IMR-90 (cell line): ENCODE results near the gene RPS3A. TPM values are rescaled to one million over a fixed set of nuclear protein-coding genes. Genes with fewer than 3 reads are reported as not detected.

Experiments used
- ATAC-seq: fragments of 200-7000 bp; cut with Tn5 transposase; 2 replicates; pipeline ENCODE4 v1.9.1; 2020; ENCODE audit warnings: low read depth, mild to moderate bottlenecking, moderate library complexity
- BruUV-seq: library from RNA; stranded (reverse); fragments of 400-500 nt; replicated peaks from 2 replicates; lab custom pipeline; 2021; lab: Mats Ljungman, UMichigan
- CTCF ChIA-PET: fragments of 300-600 bp; formaldehyde crosslinking; extraction: SDS; loops from one replicate; lab custom pipeline; 2021; ENCODE audit warnings: antibody characterized with exemption; lab: Yijun Ruan, JAX
- POLR2A ChIA-PET: fragments of 300-600 bp; sonication (Branson Sonifier 250); formaldehyde crosslinking; loops from one replicate; lab custom pipeline; 2022; ENCODE audit warnings: antibody characterized with exemption; ENCODE audit not compliant: unreplicated experiment; lab: Charles Lee
- DNase-seq: peaks from one replicate; pipeline ENCODE4 v3.0.0; 2013
- H2AFZ ChIP-seq: replicated peaks from 2 replicates; pipeline ENCODE3; 2013; ENCODE audit warnings: low read length, mild to moderate bottlenecking; ENCODE audit not compliant: poor library complexity
- H2AK5ac ChIP-seq: 2 replicates; pipeline ENCODE4 v1.6.1; 2013; ENCODE audit warnings: low read depth, low read length, inconsistent platforms
- H2AK9ac ChIP-seq: replicated peaks from 2 replicates; pipeline ENCODE3; 2013; ENCODE audit warnings: mild to moderate bottlenecking, low read depth, low read length, moderate library complexity; ENCODE audit not compliant: poor library complexity
- H2BK120ac ChIP-seq: 2 replicates; pipeline ENCODE4 v1.6.1; 2013; ENCODE audit warnings: low read depth, low read length, inconsistent platforms
- H2BK15ac ChIP-seq: 3 replicates; pipeline ENCODE4 v1.6.1; 2013; ENCODE audit warnings: low read depth, low read length, inconsistent platforms
- H2BK20ac ChIP-seq: 2 replicates; pipeline ENCODE4 v1.6.1; 2013; ENCODE audit warnings: low read depth, mild to moderate bottlenecking, inconsistent platforms, low read length, moderate library complexity
- H2BK5ac ChIP-seq: 2 replicates; pipeline ENCODE4 v1.6.1; 2013; ENCODE audit warnings: mild to moderate bottlenecking, low read depth, low read length, inconsistent platforms; ENCODE audit not compliant: poor library complexity, severe bottlenecking
- H3K14ac ChIP-seq: replicated peaks from 2 replicates; pipeline ENCODE4 v1.6.1; 2013; ENCODE audit warnings: low read depth, low read length, inconsistent platforms
- H3K18ac ChIP-seq: 2 replicates; pipeline ENCODE4 v1.6.1; 2013; ENCODE audit warnings: low read depth, low read length, control low read depth
- H3K23ac ChIP-seq: 2 replicates; pipeline ENCODE4 v1.6.1; 2013; ENCODE audit warnings: low read depth, low read length, inconsistent platforms
- H3K27ac ChIP-seq: 2 replicates; pipeline ENCODE4 v1.5.1; 2013; ENCODE audit warnings: mild to moderate bottlenecking, control low read depth, low read length; ENCODE audit not compliant: insufficient read depth
- H3K27me3 ChIP-seq: 2 replicates; pipeline ENCODE4 v1.6.1; 2013; ENCODE audit warnings: low read length; ENCODE audit not compliant: control insufficient read depth, insufficient read depth
- H3K36me3 ChIP-seq: 2 replicates; pipeline ENCODE4 v1.6.1; 2013; ENCODE audit warnings: low read length, mixed read lengths; ENCODE audit not compliant: control insufficient read depth, insufficient read depth
- H3K4ac ChIP-seq: 2 replicates; pipeline ENCODE4 v1.6.1; 2013; ENCODE audit warnings: low read depth, low read length, inconsistent platforms
- H3K4me1 ChIP-seq: 2 replicates; pipeline ENCODE4 v1.6.1; 2013; ENCODE audit warnings: low read length, mixed read lengths; ENCODE audit not compliant: control insufficient read depth, insufficient read depth
- H3K4me2 ChIP-seq: 2 replicates; pipeline ENCODE4 v1.6.1; 2013; ENCODE audit warnings: low read depth, mild to moderate bottlenecking, control low read depth, low read length, moderate library complexity
- H3K4me3 ChIP-seq: 2 replicates; pipeline ENCODE4 v1.5.1; 2013; ENCODE audit warnings: low read depth, mild to moderate bottlenecking, control low read depth, low read length, moderate library complexity; ENCODE audit not compliant: insufficient read depth
- H3K56ac ChIP-seq: 2 replicates; pipeline ENCODE4 v1.6.1; 2013; ENCODE audit warnings: low read length, inconsistent platforms; ENCODE audit not compliant: insufficient read depth; ENCODE audit errors: extremely low read depth
- H3K79me1 ChIP-seq, 2 experiments: 2 replicates each; pipeline ENCODE4 v1.6.1; 2013; ENCODE audit warnings: low read length in 2 of 2, inconsistent platforms in 1 of 2, low read depth in 1 of 2
- H3K9ac ChIP-seq: 2 replicates; pipeline ENCODE4 v1.6.1; 2013; ENCODE audit warnings: low read depth, low read length, control low read depth
- H3K9me1 ChIP-seq: 2 replicates; pipeline ENCODE4 v1.6.1; 2013; ENCODE audit warnings: low read length, inconsistent platforms; ENCODE audit not compliant: insufficient read depth
- H3K9me3 ChIP-seq: 2 replicates; pipeline ENCODE4 v1.6.1; 2013; ENCODE audit warnings: low read length; ENCODE audit not compliant: control insufficient read depth, insufficient read depth
- H4K20me1 ChIP-seq: 2 replicates; pipeline ENCODE4 v1.6.1; 2013; ENCODE audit warnings: low read length, inconsistent platforms; ENCODE audit not compliant: insufficient read depth
- H4K5ac ChIP-seq: 2 replicates; pipeline ENCODE4 v1.6.1; 2013; ENCODE audit warnings: mild to moderate bottlenecking, low read depth, low read length, control low read depth
- H4K8ac ChIP-seq, 2 experiments: 2 replicates each; pipeline ENCODE4 v1.6.1; 2013; ENCODE audit warnings: low read depth in 2 of 2, low read length in 2 of 2, control low read depth in 1 of 2, inconsistent platforms in 1 of 2
- H4K91ac ChIP-seq: 2 replicates; pipeline ENCODE4 v1.6.1; 2013; ENCODE audit warnings: low read depth, low read length, inconsistent platforms; ENCODE audit not compliant: insufficient read depth
- BHLHE40 ChIP-seq: fragments of 150-350 bp; IDR thresholded peaks from 2 replicates; pipeline ENCODE4 v1.6.1; 2016; ENCODE audit warnings: mild to moderate bottlenecking, low read depth, low read length
- CEBPB ChIP-seq: IDR thresholded peaks from 2 replicates; pipeline ENCODE4 v1.6.1; 2012; ENCODE audit warnings: low read depth, low read length, improper control_type of control experiment
- CHD1 ChIP-seq: IDR thresholded peaks from 2 replicates; pipeline ENCODE4 v1.6.1; 2012; ENCODE audit warnings: low read depth, low read length, improper control_type of control experiment
- FOS ChIP-seq: fragments of 150-350 bp; IDR thresholded peaks from 2 replicates; pipeline ENCODE4 v1.6.1; 2016; ENCODE audit warnings: low read depth, low read length
- MAFK ChIP-seq: IDR thresholded peaks from 2 replicates; pipeline ENCODE4 v1.6.1; 2012; ENCODE audit warnings: low read depth, low read length, improper control_type of control experiment
- MXI1 ChIP-seq: IDR thresholded peaks from 2 replicates; pipeline ENCODE4 v1.6.1; 2012; ENCODE audit warnings: low read depth, mild to moderate bottlenecking, low read length, moderate library complexity, borderline replicate concordance
- POLR2A ChIP-seq: IDR thresholded peaks from 2 replicates; pipeline ENCODE4 v1.6.1; 2012; ENCODE audit warnings: mild to moderate bottlenecking, low read depth, low read length
- RAD21 ChIP-seq: IDR thresholded peaks from 2 replicates; pipeline ENCODE4 v1.6.1; 2012; ENCODE audit warnings: low read length, improper control_type of control experiment
- RCOR1 ChIP-seq: IDR thresholded peaks from 2 replicates; pipeline ENCODE4 v1.6.1; 2012; ENCODE audit warnings: mild to moderate bottlenecking, low read length, improper control_type of control experiment; ENCODE audit not compliant: insufficient replicate concordance
- RFX5 ChIP-seq: IDR thresholded peaks from 2 replicates; pipeline ENCODE4 v1.8.0; 2012; ENCODE audit warnings: low read depth, mild to moderate bottlenecking, low read length, moderate library complexity
- SMC3 ChIP-seq: fragments of 150-350 bp; IDR thresholded peaks from 2 replicates; pipeline ENCODE4 v1.6.1; 2016; ENCODE audit warnings: low read depth, mild to moderate bottlenecking, antibody characterized with exemption, low read length, moderate library complexity
- WGBS, 2 experiments: methylation state at CpG; one replicate each; pipeline versions ENCODE4 v1.1.5 to v1.1.7; 2013; ENCODE audit warnings: missing lambda C conversion rate in 2 of 2; ENCODE audit not compliant: insufficient read length in 1 of 2; ENCODE audit errors: extremely low coverage in 2 of 2; 5-methylcytosine and 5-hydroxymethylcytosine counted together
- dilution Hi-C: fragments of 300-500 bp; cut with HindIII; formaldehyde crosslinking; loops from one replicate; pipeline ENCODE4 v1.14.3; 2018; ENCODE audit warnings: low sequenced_read_pairs; ENCODE audit not compliant: unreplicated experiment
- in situ Hi-C: fragments of 300-500 bp; cut with MboI; formaldehyde crosslinking; loops from 3 replicates; pipeline ENCODE4 v1.14.3; 2019; ENCODE audit warnings: low sequenced_read_pairs, inconsistent platforms, mixed read lengths
- intact Hi-C: fragments of 100-400 bp; cut with micrococcal nuclease; formaldehyde crosslinking; loops from 2 replicates; pipeline ENCODE4 v1.10.0; 2022
- polyA plus RNA-seq, 3 experiments: library from polyadenylated mRNA; depleted of rRNA; stranded (reverse); fragments of >200 nt; gene quantifications; 2 replicates each; pipeline ENCODE4 v1.2.3, GENCODE V29; 2012; ENCODE audit warnings: low replicate concordance in 1 of 3
- total RNA-seq: library from RNA; depleted of rRNA; stranded (reverse); fragments of >200 nt; gene quantifications from 2 replicates; pipeline ENCODE4 v1.2.3, GENCODE V29; 2012
- TF ChIP-seq, protein P1 (sequence below): fragments of 150-350 bp; IDR thresholded peaks from 2 replicates; pipeline ENCODE4 v1.6.1; 2017; ENCODE audit warnings: mild to moderate bottlenecking, antibody characterized with exemption, low read length, low read depth
- TF ChIP-seq, protein P2 (sequence below): fragments of 150-350 bp; IDR thresholded peaks from 2 replicates; pipeline ENCODE4 v1.6.1; 2016; ENCODE audit warnings: low read depth, mild to moderate bottlenecking, low read length, moderate library complexity, borderline replicate concordance
- TF ChIP-seq, protein P3 (sequence below): conservative IDR thresholded peaks from 2 replicates; pipeline ENCODE4 v1.5.1; 2012; ENCODE audit warnings: mild to moderate bottlenecking, low read depth, low read length, improper control_type of control experiment

RPS3A gene
- total and polyA plus RNA-seq, 2 of the 4 experiments (the other 2 are of a cell fraction) = 1,618 to 1,729 TPM

DNA sequence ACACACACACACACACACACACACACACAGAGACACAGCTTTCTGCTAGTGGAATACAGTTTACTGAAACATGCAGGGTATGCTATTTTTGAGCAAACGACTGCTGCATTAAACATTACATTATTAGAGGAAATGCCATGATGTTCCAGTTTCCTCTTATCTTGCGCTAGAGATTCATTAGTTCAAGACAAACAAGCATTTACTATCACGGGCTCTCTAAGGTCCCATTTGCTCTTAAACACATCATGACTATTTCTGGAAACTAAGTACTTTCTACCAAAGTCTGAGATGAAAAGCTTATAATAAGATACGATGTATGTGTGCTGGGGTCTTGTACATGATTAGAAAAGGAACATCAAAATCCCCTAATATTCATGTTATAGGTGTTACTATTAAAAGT lies 48.8 kb downstream of the RPS3A start:
- in situ Hi-C loops = no loop called here
- no CpG with 5 or more reads among the region's 4 CpGs for WGBS, 2 experiments

More for the DNA sequence above, 48.8 kb downstream of the RPS3A start:
- Histone ChIP-seq H3K9ac (no peak overlapping the region), H3K79me1 (no peaks in the 10 kb centered on the region), H2BK20ac (no peak overlapping the region), H2BK120ac (no peak overlapping the region), H3K14ac (no peak overlapping the region), H4K91ac (no peak overlapping the region), H3K27me3 (no peaks in the 10 kb centered on the region), H2BK15ac (no peak overlapping the region), H3K4ac (no peak overlapping the region), H4K8ac (no peak overlapping the region), H2AFZ (no peak overlapping the region), H3K23ac (no peak overlapping the region), H2BK5ac (no peak overlapping the region), H3K18ac (no peak overlapping the region), H2AK5ac (no peak overlapping the region), H3K9me1 (peaks cover 2% of the 10 kb centered on the region; the same call in 1 of the 2 replicates), H3K9me3 (no peaks in the 10 kb centered on the region), H2AK9ac (no peak overlapping the region), H3K27ac (no peak overlapping the region), H3K36me3 (peaks cover 10% of the 10 kb centered on the region; the same call in 1 of the 2 replicates), H4K5ac (no peak overlapping the region), H3K4me3 (no peak overlapping the region), H3K4me2 (no peak overlapping the region), H4K20me1 (no peaks in the 10 kb centered on the region; the same call in 1 of the 2 replicates), H3K56ac (no peak overlapping the region), H3K4me1 (no peaks in the 10 kb centered on the region)
- ATAC-seq = no peak
- intact Hi-C loops (no loop called here), dilution Hi-C loops (no loop called here)
- TF ChIP-seq FOS (no peak), POLR2A (no peak), SMC3 (no peak), BHLHE40 (no peak), CEBPB (no peak), RFX5 (no peak), MAFK (no peak), RCOR1 (no peak), CHD1 (no peak), MXI1 (no peak), RAD21 (no peak)
- TF ChIP-seq, protein P1, sequence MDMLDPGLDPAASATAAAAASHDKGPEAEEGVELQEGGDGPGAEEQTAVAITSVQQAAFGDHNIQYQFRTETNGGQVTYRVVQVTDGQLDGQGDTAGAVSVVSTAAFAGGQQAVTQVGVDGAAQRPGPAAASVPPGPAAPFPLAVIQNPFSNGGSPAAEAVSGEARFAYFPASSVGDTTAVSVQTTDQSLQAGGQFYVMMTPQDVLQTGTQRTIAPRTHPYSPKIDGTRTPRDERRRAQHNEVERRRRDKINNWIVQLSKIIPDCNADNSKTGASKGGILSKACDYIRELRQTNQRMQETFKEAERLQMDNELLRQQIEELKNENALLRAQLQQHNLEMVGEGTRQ = no peak
- TF ChIP-seq, protein P2, sequence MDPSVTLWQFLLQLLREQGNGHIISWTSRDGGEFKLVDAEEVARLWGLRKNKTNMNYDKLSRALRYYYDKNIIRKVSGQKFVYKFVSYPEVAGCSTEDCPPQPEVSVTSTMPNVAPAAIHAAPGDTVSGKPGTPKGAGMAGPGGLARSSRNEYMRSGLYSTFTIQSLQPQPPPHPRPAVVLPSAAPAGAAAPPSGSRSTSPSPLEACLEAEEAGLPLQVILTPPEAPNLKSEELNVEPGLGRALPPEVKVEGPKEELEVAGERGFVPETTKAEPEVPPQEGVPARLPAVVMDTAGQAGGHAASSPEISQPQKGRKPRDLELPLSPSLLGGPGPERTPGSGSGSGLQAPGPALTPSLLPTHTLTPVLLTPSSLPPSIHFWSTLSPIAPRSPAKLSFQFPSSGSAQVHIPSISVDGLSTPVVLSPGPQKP = no peak
- TF ChIP-seq, protein P3, sequence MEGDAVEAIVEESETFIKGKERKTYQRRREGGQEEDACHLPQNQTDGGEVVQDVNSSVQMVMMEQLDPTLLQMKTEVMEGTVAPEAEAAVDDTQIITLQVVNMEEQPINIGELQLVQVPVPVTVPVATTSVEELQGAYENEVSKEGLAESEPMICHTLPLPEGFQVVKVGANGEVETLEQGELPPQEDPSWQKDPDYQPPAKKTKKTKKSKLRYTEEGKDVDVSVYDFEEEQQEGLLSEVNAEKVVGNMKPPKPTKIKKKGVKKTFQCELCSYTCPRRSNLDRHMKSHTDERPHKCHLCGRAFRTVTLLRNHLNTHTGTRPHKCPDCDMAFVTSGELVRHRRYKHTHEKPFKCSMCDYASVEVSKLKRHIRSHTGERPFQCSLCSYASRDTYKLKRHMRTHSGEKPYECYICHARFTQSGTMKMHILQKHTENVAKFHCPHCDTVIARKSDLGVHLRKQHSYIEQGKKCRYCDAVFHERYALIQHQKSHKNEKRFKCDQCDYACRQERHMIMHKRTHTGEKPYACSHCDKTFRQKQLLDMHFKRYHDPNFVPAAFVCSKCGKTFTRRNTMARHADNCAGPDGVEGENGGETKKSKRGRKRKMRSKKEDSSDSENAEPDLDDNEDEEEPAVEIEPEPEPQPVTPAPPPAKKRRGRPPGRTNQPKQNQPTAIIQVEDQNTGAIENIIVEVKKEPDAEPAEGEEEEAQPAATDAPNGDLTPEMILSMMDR = no peak
- no TSS peak for BruUV-seq
- CTCF ChIA-PET = interaction anchor here (0.6 kb wide), 1 partner anchor 8 kb away, joined by 3 read pairs; no protein-coding TSS in a partner anchor
- peak; percentile 19 for DNase-seq
- POLR2A ChIA-PET = no interaction called here
